CD4-positive, alpha-beta T cell (primary cell): ENCODE measurements around the gene OR7D4. TPM values are rescaled to one million over a fixed set of nuclear protein-coding genes. Genes with fewer than 3 reads are reported as not detected.

ENCODE experiments used
- ATAC-seq: fragments of 200-7000 bp; cut with Tn5 transposase; one replicate; pipeline ENCODE4 v1.10.0; 2022; ENCODE audit warnings: mild to moderate bottlenecking; ENCODE audit not compliant: poor library complexity
- CTCF ChIA-PET: fragments of 350-600 bp; sonication (Branson Sonifier 250); formaldehyde crosslinking; loops from one replicate; lab custom pipeline; 2021; ENCODE audit warnings: antibody characterized with exemption, inconsistent platforms; lab: Charles Lee
- POLR2A ChIA-PET: fragments of 350-600 bp; sonication (Branson Sonifier 250); formaldehyde crosslinking; loops from one replicate; lab custom pipeline; 2021; ENCODE audit warnings: antibody characterized with exemption, inconsistent platforms; lab: Charles Lee
- DNase-seq, 14 experiments: peaks; one replicate each; pipeline ENCODE4 v3.0.0-alpha.2; 2013 to 2020; ENCODE audit warnings: mixed read lengths in 2 of 14
- H3K27ac ChIP-seq, 2 donors: one replicate each; pipeline versions ENCODE4 v1.5.1 to v1.7.0; 2013; ENCODE audit warnings: low read length in 2 of 2, low read depth in 1 of 2, mild to moderate bottlenecking in 1 of 2
- H3K27me3 ChIP-seq, 2 experiments: 1 replicate in 1 of 2; 2 replicates in 1 of 2; pipeline versions ENCODE4 v1.6.1 to v1.7.0; 2013; ENCODE audit warnings: low read length in 2 of 2, control low read depth in 1 of 2, mild to moderate bottlenecking in 1 of 2, moderate library complexity in 1 of 2; ENCODE audit not compliant: insufficient read depth in 2 of 2, control insufficient read depth in 1 of 2
- H3K36me3 ChIP-seq: one replicate; pipeline ENCODE4 v1.6.1; 2013; ENCODE audit warnings: low read length, control low read depth; ENCODE audit not compliant: insufficient read depth
- H3K4me1 ChIP-seq: one replicate; pipeline ENCODE4 v1.6.1; 2013; ENCODE audit warnings: low read length, control low read depth; ENCODE audit not compliant: insufficient read depth
- H3K4me3 ChIP-seq: one replicate; pipeline ENCODE4 v1.5.1; 2013; ENCODE audit warnings: mild to moderate bottlenecking, low read length, moderate library complexity
- H3K9me3 ChIP-seq, 2 experiments: 1 replicate in 1 of 2; 2 replicates in 1 of 2; pipeline versions ENCODE4 v1.6.1 to v1.7.0; 2013; ENCODE audit warnings: low read length in 2 of 2, mild to moderate bottlenecking in 2 of 2, control low read depth in 1 of 2, moderate library complexity in 1 of 2; ENCODE audit not compliant: control insufficient read depth in 1 of 2, insufficient read depth in 1 of 2
- H3K27ac Mint-ChIP-seq: one replicate; pipeline ENCODE4 v1.8.0; 2020; ENCODE audit warnings: mixed read lengths
- H3K27me3 Mint-ChIP-seq: one replicate; pipeline ENCODE4 v1.8.0; 2021; ENCODE audit warnings: mixed read lengths
- H3K36me3 Mint-ChIP-seq: one replicate; pipeline ENCODE4 v1.8.0; 2021; ENCODE audit warnings: low read depth, mixed read lengths
- H3K4me1 Mint-ChIP-seq: one replicate; pipeline ENCODE4 v1.8.0; 2021; ENCODE audit warnings: low read depth, mixed read lengths
- H3K4me3 Mint-ChIP-seq: one replicate; pipeline ENCODE4 v1.8.0; 2020; ENCODE audit warnings: mild to moderate bottlenecking, mixed read lengths
- H3K9me3 Mint-ChIP-seq: one replicate; pipeline ENCODE4 v1.8.0; 2020; ENCODE audit warnings: mixed read lengths
- intact Hi-C, 2 experiments: fragments of 100-400 bp; cut with DNase I in 1 of 2; cut with micrococcal nuclease in 1 of 2; formaldehyde crosslinking; loops; one replicate each; pipeline versions ENCODE4 v1.15.1 to v1.9.0; 2023 to 2025; cut with DNase I, micrococcal nuclease
- total RNA-seq, 174 experiments: library from RNA in 2 of 174; stranded (reverse) in 2 of 174; gene quantifications; one replicate each; pipeline ENCODE4 v1.2.3 and lab custom pipeline; 2021 to 2026
- TF ChIP-seq, protein P1 (sequence below): fragments of 200-600 bp; IDR thresholded peaks from one replicate; pipeline ENCODE4 v1.8.0; 2022; ENCODE audit warnings: antibody characterized with exemption, mild to moderate bottlenecking

Gene OR7D4
- total RNA-seq, 2 experiments from 2014 or later = not detected

DNA sequence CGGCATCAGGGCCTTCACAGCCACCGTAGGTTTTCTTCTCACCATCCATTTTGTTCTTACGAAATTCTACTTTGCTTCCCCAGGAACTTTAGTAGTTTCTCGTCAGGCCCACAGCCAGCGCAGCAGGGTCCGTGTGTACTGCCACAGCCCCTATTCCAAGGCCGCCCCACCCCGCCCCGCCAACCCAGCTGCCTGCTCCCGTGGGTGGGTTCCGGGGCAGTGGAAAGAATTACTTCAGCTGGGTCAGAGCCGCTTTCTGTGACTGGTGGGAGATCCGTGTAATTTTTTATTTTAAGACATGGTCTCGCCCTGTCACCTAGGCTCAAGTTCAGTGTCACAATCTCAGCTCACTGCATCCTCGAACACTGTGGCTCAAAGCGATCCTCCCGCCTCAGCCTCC is 36.4 kb downstream of the OR7D4 start:
- Mint-ChIP-seq H3K9me3 (peaks cover 3% of the 10 kb centered on the region), H3K4me3 (no peak overlapping the region), H3K36me3 (no peaks in the 10 kb centered on the region), H3K27me3 (peaks cover 5% of the 10 kb centered on the region), H3K27ac (no peak overlapping the region), H3K4me1 (no peaks in the 10 kb centered on the region)
- no peaks in the 10 kb centered on the region for H3K36me3 ChIP-seq
- H3K9me3 ChIP-seq = peaks cover 0 to 7% of the 10 kb centered on the region in 2 experiments
- no peaks in the 10 kb centered on the region for H3K4me1 ChIP-seq
- H3K27ac ChIP-seq = no peak overlapping the region
- H3K4me3 ChIP-seq = no peak overlapping the region
- ChIA-PET POLR2A (no interaction called here), CTCF (no interaction called here)
- TF ChIP-seq, protein P1, sequence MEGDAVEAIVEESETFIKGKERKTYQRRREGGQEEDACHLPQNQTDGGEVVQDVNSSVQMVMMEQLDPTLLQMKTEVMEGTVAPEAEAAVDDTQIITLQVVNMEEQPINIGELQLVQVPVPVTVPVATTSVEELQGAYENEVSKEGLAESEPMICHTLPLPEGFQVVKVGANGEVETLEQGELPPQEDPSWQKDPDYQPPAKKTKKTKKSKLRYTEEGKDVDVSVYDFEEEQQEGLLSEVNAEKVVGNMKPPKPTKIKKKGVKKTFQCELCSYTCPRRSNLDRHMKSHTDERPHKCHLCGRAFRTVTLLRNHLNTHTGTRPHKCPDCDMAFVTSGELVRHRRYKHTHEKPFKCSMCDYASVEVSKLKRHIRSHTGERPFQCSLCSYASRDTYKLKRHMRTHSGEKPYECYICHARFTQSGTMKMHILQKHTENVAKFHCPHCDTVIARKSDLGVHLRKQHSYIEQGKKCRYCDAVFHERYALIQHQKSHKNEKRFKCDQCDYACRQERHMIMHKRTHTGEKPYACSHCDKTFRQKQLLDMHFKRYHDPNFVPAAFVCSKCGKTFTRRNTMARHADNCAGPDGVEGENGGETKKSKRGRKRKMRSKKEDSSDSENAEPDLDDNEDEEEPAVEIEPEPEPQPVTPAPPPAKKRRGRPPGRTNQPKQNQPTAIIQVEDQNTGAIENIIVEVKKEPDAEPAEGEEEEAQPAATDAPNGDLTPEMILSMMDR = no peak
- H3K27me3 ChIP-seq = peaks cover 0 to 4% of the 10 kb centered on the region in 2 experiments
- ATAC-seq = no peak
- DNase-seq = no peak
- intact Hi-C loops = no loop called here

DNA sequence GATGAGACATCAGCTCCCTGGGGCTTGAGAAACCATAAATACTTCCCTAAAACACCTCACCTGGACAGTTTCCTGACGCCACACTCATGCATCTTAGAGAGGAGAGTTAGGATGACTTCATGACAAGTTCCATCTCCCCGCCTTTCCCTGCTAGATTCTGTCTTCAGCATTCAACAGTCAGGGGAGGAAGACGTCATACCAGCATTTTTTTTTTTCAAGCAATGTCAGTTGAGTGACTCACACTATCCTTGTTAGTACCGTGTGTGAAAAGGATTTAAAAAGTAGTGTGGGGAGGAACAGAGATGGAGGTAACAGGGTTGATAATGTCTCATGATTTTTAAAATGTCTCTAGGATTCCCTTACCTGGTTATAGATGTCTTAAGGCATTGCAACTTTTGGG is 40.5 kb downstream of the OR7D4 start, which contains the start of gene OR7D2:
Gene OR7D2, plus strand, starts transcription at position 79 of the 400 bp plus-strand sequence. CDS start 6,803 bp downstream, outside the sequence.
- H3K27ac Mint-ChIP-seq = no peak within 1 kb of the TSS
- H3K36me3 Mint-ChIP-seq = no peaks in the 10 kb centered on the region
- TF ChIP-seq, protein P1 = no peak
- H3K9me3 ChIP-seq = peaks cover 0 to 10% of the 10 kb centered on the region in 2 experiments
- ChIA-PET POLR2A (no interaction called here), CTCF (no interaction called here)
- H3K4me3 ChIP-seq = no peak within 1 kb of the TSS
- H3K36me3 ChIP-seq = no peaks in the 10 kb centered on the region
- no peak for DNase-seq
- H3K4me1 ChIP-seq = no peaks in the 10 kb centered on the region
- H3K27ac ChIP-seq = no peak within 1 kb of the TSS
- H3K4me3 Mint-ChIP-seq = no peak within 1 kb of the TSS
- intact Hi-C loops = no loop called here
- H3K4me1 Mint-ChIP-seq = no peaks in the 10 kb centered on the region
- peaks cover 0 to 8% of the 10 kb centered on the region in 2 experiments for H3K27me3 ChIP-seq
- ATAC-seq = no peak
- H3K9me3 Mint-ChIP-seq = no peaks in the 10 kb centered on the region
- peaks cover 9% of the 10 kb centered on the region for H3K27me3 Mint-ChIP-seq

DNA sequence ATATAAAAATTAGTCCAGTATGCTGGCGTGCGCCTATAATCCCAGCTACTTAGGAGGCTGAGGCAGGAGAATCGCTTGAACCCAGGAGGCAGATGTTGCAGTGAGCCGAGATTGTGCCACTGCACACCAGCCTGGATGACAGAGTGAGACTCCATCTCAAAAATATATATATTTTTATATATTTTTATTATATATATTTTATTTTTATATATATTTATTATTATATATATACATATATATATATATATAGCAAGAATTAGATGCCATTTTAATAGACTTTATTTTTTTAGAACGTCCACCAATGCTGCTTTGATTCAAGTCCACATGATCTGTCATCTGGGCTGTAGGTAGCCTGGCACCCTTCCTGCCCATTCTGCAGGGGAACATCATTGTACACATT is 44.1 kb downstream of the OR7D4 start:
- POLR2A ChIA-PET = no interaction called here
- H3K27me3 Mint-ChIP-seq = peaks cover 9% of the 10 kb centered on the region
- H3K27me3 ChIP-seq = peaks cover 0 to 8% of the 10 kb centered on the region in 2 experiments
- DNase-seq (no peak), ATAC-seq (no peak)
- H3K27ac Mint-ChIP-seq = no peak overlapping the region
- no peak overlapping the region for H3K27ac ChIP-seq
- CTCF ChIA-PET = no interaction called here
- no peaks in the 10 kb centered on the region for H3K4me1 ChIP-seq
- TF ChIP-seq, protein P1 = no peak
- H3K9me3 ChIP-seq = peaks cover 0 to 8% of the 10 kb centered on the region in 2 experiments
- no peak overlapping the region for H3K4me3 ChIP-seq
- H3K4me3 Mint-ChIP-seq = no peak overlapping the region
- intact Hi-C loops = no loop called here
- no peaks in the 10 kb centered on the region for H3K36me3 Mint-ChIP-seq
- no peaks in the 10 kb centered on the region for H3K36me3 ChIP-seq
- peaks cover 3% of the 10 kb centered on the region for H3K9me3 Mint-ChIP-seq
- H3K4me1 Mint-ChIP-seq = no peaks in the 10 kb centered on the region
